Keratinocyte (primary cell): ENCODE measurements around the gene FFAR2.

Source experiments
- EZH2 ChIP-seq: IDR thresholded peaks from one replicate; pipeline ENCODE4 v1.6.1; 2012; ENCODE audit warnings: inconsistent platforms, mild to moderate bottlenecking, low read length, moderate library complexity
- TF ChIP-seq, protein P1 (sequence below), 3 experiments: IDR thresholded peaks in 1 of 3; conservative IDR thresholded peaks in 1 of 3; optimal IDR thresholded peaks in 1 of 3; 2 replicates in 2 of 3; 3 replicates in 1 of 3; pipeline versions ENCODE3 to v1.5.1; 2011; ENCODE audit warnings: low read length in 3 of 3, mild to moderate bottlenecking in 3 of 3, moderate library complexity in 2 of 3, control low read depth in 1 of 3, inconsistent platforms in 1 of 3; ENCODE audit not compliant: insufficient read depth in 2 of 3; ENCODE audit errors: extremely low read depth in 1 of 3

DNA sequence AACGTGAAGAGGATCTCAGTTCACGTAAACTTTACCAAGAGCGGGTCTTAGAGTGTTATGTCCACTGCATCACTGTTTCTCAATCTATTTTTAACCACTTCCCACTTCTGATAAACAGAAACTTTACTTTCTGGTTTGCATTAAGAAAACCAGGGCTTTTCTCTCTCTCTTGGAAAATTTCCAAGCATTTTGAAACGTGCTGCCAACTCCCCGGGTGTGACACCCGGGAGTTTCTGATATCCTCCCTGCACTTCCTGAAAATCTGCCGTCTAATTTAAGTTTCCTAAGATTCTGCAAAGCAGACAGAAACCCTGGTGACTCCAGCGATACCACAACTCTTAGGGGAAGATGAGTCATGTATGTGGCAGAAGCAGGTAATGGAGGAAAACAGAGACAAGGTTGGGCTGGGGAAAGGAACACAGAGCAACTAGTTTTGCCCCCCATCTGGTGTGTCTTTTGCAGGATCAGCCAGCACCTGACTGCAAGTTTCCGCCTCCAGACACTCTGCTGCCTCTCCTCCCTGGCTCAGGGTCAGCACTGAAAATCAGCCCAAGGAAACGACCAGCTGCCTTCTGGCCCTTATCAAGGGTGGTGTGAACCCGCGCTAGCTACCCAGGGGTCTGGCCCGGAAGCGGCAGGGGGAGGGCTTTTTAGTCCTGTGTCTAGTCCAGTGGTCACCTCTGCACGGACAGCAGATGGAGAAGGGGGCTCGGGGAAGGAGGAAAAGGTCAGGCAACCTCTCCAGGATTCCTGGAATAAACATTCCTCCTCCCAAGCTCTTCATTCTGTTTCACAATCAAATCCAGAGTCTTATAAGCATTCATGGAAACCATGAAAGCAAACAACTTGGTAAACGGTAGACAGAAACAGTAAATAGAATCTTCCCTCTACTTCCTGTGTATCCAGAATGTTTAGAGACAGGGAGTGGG is 11.3 kb upstream of the FFAR2 start:
- TF ChIP-seq EZH2: no peak
- TF ChIP-seq, protein P1, sequence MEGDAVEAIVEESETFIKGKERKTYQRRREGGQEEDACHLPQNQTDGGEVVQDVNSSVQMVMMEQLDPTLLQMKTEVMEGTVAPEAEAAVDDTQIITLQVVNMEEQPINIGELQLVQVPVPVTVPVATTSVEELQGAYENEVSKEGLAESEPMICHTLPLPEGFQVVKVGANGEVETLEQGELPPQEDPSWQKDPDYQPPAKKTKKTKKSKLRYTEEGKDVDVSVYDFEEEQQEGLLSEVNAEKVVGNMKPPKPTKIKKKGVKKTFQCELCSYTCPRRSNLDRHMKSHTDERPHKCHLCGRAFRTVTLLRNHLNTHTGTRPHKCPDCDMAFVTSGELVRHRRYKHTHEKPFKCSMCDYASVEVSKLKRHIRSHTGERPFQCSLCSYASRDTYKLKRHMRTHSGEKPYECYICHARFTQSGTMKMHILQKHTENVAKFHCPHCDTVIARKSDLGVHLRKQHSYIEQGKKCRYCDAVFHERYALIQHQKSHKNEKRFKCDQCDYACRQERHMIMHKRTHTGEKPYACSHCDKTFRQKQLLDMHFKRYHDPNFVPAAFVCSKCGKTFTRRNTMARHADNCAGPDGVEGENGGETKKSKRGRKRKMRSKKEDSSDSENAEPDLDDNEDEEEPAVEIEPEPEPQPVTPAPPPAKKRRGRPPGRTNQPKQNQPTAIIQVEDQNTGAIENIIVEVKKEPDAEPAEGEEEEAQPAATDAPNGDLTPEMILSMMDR (optimal IDR thresholded peaks at IDR 0.05 in 1 of 3, IDR thresholded peaks at IDR 0.05 in 1 of 3, conservative IDR thresholded peaks at IDR 0.05 in 1 of 3; ENCODE audit: extremely low read depth in 1 of 3, insufficient read depth in 2 of 3, low read length in 3 of 3): no peak
